GM10266 (cell line): Measurements from ENCODE around the gene TELO2.

Experiments used
- DNase-seq: peaks from one replicate; pipeline ENCODE4 v3.0.0; 2012; ENCODE audit errors: extremely low spot score
- TF ChIP-seq, protein P1 (sequence below): IDR thresholded peaks from 2 replicates; pipeline ENCODE4 v1.5.1; 2012; ENCODE audit warnings: mild to moderate bottlenecking, low read depth; ENCODE audit not compliant: control insufficient read depth, insufficient read depth; ENCODE audit errors: missing control alignments

Gene TELO2

DNA sequence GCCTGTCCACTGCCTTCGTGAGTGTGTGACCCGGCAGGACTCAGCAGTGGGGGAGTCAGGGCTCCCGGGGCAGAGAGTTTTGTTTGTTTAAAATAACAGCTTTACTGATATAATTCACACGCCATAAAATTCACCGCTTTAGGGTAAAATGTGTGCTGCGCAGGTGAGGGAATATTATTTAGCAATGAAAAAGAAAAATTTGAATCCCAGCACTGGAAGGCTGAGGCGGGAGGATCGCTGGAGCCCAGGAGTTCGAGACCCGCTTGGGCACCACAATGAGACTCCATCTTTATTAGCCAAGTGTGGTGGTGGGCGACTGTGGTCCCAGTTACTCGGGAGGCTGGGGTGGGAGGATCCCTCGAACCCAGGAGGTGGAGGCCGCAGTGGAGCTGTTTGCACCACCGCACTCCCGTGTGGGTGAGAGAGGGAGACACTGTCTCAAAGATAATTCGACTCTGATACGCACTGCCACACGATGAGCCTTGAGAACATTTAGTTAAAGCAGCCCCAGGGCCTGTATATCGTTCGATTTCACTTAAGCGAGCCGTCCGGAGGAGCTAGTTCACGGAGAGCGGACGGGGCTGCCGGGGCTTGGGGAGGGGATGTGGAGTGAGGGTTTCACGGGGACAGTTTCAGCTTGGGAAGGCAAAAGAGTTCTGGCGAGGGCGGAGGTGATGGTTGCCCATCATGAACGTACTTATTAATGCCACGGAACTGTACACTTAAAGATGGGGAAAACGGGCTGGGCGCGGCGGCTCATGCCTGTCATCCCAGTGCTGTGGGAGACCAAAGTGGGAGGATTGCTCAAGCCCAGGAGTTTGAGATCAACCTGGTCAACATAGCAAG lies 10.2 kb downstream of the TELO2 start:
- DNase-seq = no peak
- TF ChIP-seq, protein P1, sequence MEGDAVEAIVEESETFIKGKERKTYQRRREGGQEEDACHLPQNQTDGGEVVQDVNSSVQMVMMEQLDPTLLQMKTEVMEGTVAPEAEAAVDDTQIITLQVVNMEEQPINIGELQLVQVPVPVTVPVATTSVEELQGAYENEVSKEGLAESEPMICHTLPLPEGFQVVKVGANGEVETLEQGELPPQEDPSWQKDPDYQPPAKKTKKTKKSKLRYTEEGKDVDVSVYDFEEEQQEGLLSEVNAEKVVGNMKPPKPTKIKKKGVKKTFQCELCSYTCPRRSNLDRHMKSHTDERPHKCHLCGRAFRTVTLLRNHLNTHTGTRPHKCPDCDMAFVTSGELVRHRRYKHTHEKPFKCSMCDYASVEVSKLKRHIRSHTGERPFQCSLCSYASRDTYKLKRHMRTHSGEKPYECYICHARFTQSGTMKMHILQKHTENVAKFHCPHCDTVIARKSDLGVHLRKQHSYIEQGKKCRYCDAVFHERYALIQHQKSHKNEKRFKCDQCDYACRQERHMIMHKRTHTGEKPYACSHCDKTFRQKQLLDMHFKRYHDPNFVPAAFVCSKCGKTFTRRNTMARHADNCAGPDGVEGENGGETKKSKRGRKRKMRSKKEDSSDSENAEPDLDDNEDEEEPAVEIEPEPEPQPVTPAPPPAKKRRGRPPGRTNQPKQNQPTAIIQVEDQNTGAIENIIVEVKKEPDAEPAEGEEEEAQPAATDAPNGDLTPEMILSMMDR = no peak

DNA sequence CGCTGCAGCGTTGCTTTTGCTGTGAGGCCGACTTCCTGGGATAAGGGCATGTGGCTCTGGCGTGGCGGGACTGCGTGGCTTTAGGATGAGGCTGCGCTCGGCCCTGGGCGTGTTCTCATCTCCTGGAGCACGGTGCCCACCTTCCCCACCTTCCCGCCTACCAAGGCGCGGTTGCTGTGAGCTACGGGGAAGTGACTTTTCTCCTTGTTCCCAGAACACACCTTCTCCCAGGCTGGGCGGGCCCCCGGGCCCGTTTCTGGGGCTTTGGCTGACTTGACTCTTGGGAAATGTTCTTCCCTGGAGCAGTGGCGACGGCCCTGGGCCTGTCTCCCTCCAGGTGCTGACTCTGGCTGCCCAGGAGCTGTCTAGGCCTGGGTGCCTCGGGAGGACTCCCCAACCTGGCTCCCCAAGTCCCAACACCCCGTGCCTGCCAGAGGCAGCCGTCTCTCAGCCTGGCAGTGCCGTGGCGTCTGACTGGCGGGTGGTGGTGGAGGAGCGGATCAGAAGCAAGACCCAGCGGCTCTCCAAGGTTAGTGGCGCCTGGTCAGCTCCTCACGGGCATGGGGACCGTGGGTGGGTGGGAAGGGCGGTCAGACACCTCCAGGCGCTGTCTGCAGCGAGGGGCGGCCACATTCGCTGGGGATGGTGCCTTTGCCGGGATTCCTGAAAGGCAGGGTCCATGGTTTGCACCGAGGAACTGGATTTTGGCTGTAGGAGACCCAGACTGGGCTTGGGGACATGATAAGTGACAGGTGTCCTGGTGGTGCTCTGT lies 12.1 kb downstream of the TELO2 start:
- no peak for DNase-seq
- TF ChIP-seq, protein P1 = no peak

DNA sequence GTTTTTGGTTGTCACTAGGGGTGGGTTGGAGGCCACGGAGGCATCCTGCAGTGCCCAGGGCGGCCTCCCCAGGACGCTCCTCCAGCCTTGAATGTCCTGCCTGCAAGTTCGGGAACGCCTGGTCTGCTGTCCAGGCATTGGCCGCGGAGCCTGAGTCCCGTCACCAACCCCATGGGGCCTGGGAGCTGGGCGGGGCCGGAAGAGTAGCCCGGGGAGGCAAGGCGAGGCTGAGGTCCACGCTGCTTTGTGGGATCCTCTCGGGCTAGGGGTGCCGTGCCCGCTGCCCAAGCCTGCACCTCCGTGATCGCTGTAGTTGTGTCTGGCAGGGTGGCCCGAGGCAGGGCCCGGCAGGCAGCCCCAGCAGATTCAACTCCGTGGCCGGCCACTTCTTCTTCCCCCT lies 12.8 kb downstream of the TELO2 start:
- no peak for DNase-seq
- TF ChIP-seq, protein P1 = no peak

DNA sequence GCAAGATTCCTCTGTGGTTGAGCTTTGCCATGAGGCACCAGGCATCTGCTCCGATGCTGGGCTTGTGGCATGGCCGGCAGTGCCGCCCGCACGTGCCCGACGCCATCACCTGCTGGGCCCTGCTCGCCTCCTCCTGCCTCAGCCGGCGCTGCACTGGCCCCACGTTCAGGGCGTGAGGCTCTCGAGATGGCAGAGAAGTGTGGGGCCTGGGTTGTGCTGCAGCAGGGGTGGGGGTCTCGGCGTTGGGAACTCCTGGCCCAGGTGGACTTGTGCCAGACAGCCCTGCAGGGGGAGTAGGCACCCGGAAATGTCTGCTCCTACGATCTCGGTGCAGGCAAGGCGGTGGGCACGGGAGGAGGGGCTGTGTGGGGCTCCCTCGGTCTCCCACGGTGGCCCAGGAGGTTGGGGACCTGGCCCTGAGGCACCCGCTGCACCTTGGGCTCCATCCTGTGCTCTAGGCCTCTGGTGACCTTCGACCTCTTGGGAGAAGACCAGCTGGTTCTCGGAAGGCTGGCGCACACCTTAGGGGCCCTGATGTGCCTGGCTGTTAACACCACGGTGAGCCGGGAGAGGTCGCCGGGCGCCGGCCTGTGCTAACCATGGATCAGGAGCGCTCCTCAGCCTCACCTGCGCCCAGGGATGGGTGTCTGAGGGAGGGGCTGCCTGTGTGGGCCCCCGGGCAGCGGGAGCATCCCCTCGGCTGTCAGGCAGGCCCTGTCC lies 13.5 kb downstream of the TELO2 start:
- DNase-seq = no peak
- TF ChIP-seq, protein P1 = no peak

DNA sequence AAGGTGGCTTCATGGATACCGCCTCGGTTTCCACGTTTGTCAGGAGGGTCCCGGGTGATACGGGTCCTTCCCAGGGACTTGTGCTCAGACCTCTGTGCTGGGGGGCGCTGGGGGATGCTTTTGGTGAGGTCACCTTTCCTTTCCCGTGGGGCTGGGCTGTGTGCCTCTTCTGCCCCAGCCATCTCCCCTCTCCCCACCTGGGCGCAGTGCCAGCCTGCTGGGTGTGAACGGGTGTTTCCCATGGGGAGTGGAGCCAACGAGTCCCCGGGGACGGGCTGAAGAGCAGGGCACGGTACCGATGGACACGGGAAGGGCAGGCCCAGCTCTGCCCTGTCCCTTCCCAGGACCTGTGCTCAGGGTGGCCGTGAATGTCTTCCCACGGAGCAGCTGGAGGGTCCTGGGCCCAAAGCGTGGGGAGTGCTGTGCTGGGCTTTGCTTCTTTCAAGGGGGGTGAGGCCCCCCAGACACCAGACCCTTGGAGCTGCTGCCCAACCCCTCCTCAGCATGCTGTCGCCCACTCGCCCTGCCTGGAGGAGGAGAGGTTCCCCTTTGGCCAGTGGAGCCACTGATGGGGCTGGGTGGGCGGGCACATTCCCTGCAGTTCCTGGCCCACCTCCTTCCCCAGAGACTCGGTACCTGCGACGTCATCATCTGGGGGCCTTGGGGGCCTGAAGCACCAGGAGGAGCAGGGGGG lies 15.5 kb downstream of the TELO2 start:
- DNase-seq = no peak
- TF ChIP-seq, protein P1 = no peak

DNA sequence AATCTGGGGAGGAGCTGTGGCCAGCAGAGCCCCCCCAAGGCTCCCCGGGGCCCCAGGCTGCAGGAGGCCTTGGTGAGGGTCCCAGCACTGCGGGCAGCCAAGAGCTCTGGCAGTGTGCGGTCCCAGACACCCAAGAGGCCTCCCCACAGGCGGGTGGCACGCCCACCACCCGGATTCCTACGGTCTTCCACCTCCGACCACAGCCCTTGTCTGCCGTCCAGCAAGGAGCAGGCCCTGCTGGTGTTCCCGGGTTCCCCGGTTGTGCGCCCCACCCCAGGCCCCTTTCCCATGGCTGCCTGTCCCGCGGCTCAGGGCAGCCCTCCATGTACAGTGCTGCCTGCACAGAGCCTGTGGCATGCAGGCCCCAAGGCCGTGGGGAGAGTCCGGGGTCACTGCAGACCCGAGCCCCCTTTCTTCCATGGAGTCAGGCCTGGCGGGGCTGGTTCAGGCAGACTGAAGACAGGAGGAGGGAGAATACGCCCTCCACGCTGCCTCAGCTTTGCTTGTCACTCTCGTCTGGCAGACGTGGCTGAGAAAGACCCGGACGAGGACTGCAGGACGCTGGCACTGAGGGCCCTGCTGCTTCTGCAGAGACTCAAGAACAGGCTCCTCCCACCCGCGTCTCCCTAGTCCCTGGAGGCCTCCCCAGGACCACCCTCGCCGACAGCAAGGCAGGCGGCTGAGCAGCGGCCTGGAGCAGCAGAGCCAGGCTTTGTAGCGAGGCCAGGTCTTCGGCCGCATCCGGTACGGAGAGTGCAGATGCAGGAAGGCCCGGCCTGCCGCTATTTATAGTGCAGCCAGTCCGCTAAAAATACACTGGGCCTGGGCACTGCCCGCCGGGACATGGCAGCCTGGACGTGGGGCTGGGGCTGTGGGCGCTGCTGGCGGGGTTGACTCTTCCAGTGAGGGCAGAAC lies 16.4 kb downstream of the TELO2 start:
- TF ChIP-seq, protein P1 = no peak
- no peak for DNase-seq
